Hematopoietic multipotent progenitor cell (in vitro differentiated cells): ENCODE data around the gene ADAM17. TPM values are rescaled to one million over a fixed set of nuclear protein-coding genes. Genes with fewer than 3 reads are reported as not detected.

ENCODE experiments used
- DNase-seq, 3 donors: peaks; one replicate each; pipeline ENCODE4 v3.0.0-alpha.2; 2011 to 2015; ENCODE audit warnings: low read depth in 2 of 3, low spot score in 2 of 3
- total RNA-seq: library from RNA; depleted of rRNA; stranded (reverse); fragments of >200 nt; gene quantifications from one replicate; pipeline ENCODE4 v1.2.3, GENCODE V29; 2012

ADAM17 gene
- total RNA-seq, 1 donor: 29.9 TPM

- peak; percentile 58 to 68 (median 59) for DNase-seq
These were observed 81.1 kb downstream of the ADAM17 start, which contains the start of gene IAH1 for GRCh38 chr2:9474361-9475057. Gene IAH1 (plus strand): TSS chr2:9474551. CDS start chr2:9474567, 16 bp downstream.

GRCh38 chr2:9473985-9474360 is 81.7 kb downstream of the ADAM17 start:
- peak in 2 of 3 donors; percentile 46 to 54 for DNase-seq

- DNase-seq: peak in 2 of 3 donors; percentile 9 to 37
These were observed 82.2 kb downstream of the ADAM17 start for GRCh38 chr2:9473308-9473984.

GRCh38 chr2:9472511-9472910 is 83.1 kb downstream of the ADAM17 start:
- no peak for DNase-seq

GRCh38 chr2:9471206-9471605 is 84.4 kb downstream of the ADAM17 start:
- DNase-seq: no peak

- DNase-seq: no peak
These were observed 87.9 kb downstream of the ADAM17 start for GRCh38 chr2:9467687-9468086.

GRCh38 chr2:9466147-9466683 is 89.4 kb downstream of the ADAM17 start:
- DNase-seq: no peak

GRCh38 chr2:9465170-9465569 is 90.5 kb downstream of the ADAM17 start:
- DNase-seq: no peak

- peak in 2 of 3 donors; percentile 14 to 26 for DNase-seq
These were observed 92.0 kb downstream of the ADAM17 start for GRCh38 chr2:9463698-9464034.

GRCh38 chr2:9462886-9463697 is 92.5 kb downstream of the ADAM17 start:
- no peak for DNase-seq

- no peak for DNase-seq
These were observed 93.3 kb downstream of the ADAM17 start for GRCh38 chr2:9462313-9462712.

- no peak for DNase-seq
These were observed 94.6 kb downstream of the ADAM17 start for GRCh38 chr2:9461079-9461478.

- no peak for DNase-seq
These were observed 95.1 kb downstream of the ADAM17 start for GRCh38 chr2:9460441-9461017.

- no peak for DNase-seq
These were observed 104.4 kb downstream of the ADAM17 start for GRCh38 chr2:9451231-9451630.

GRCh38 chr2:9445089-9445488 is 110.5 kb downstream of the ADAM17 start:
- no peak for DNase-seq

- no peak for DNase-seq
These were observed 112.1 kb downstream of the ADAM17 start for GRCh38 chr2:9443526-9443925.

GRCh38 chr2:9441556-9441955 is 114.1 kb downstream of the ADAM17 start:
- DNase-seq: no peak

GRCh38 chr2:9440058-9440727 is 115.4 kb downstream of the ADAM17 start:
- DNase-seq: no peak

- DNase-seq: no peak
These were observed 116.1 kb downstream of the ADAM17 start for GRCh38 chr2:9439536-9439935.
